ENCODE results near the gene MSI2. TPM values are rescaled to one million over a fixed set of nuclear protein-coding genes. Genes with fewer than 3 reads are reported as not detected.

The MSI2 gene
- total RNA-seq, 2 donors from 2014 or later: 112 to 119 TPM

DNA sequence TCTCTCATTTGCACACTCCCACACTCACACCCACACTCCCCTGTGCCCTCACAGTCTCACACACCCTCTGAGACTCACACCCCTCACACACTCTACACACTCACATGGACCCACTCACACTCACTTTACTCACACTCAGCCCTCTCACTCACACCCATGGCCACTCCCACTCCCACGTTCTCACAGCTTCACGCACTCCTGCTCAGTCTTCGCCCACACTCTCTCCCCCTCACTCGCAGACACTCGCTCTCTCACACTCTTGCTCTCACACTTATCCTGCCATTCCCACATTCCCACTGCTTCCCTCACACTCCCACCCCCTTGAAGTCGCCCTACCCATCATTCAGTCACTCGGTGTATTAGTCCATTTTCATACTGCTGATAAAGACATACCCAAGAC lies 440.9 kb downstream of the MSI2 start:
- ATAC-seq (replicated peaks in 1 of 2): no peak
- no peak overlapping the region for H3K27ac Mint-ChIP-seq
- DNase-seq: no peak
- H3K4me1 Mint-ChIP-seq (ENCODE audit: low read depth): peaks cover 11% of the 10 kb centered on the region
- no peaks in the 10 kb centered on the region for H3K27me3 Mint-ChIP-seq (ENCODE audit: low read depth)
- peaks cover 4 to 8% of the 10 kb centered on the region in 2 donors for H3K36me3 Mint-ChIP-seq (ENCODE audit: insufficient read depth in 2 of 2)
- H3K9me3 Mint-ChIP-seq: peaks cover 8 to 11% of the 10 kb centered on the region in 2 donors
- H3K4me3 Mint-ChIP-seq: no peak overlapping the region

- Mint-ChIP-seq H3K4me3 (no peak overlapping the region), H3K27me3 (ENCODE audit: low read depth) (no peaks in the 10 kb centered on the region), H3K36me3 (ENCODE audit: insufficient read depth in 2 of 2) (peaks cover 3 to 4% of the 10 kb centered on the region in 2 donors), H3K27ac (no peak overlapping the region), H3K4me1 (ENCODE audit: low read depth) (peaks cover 2% of the 10 kb centered on the region), H3K9me3 (peaks cover 4 to 7% of the 10 kb centered on the region in 2 donors)
- DNase-seq (peak; percentile 26 to 28), ATAC-seq (replicated peaks in 1 of 2) (peak; percentile 75 to 81)
Observed at GRCh38 chr17:57697891-57698711, 441.8 kb downstream of the MSI2 start.

GRCh38 chr17:57699751-57700219 lies 443.5 kb downstream of the MSI2 start:
- Mint-ChIP-seq H3K4me1 (ENCODE audit: low read depth) (no peaks in the 10 kb centered on the region), H3K27me3 (ENCODE audit: low read depth) (no peaks in the 10 kb centered on the region), H3K27ac (no peak overlapping the region), H3K4me3 (no peak overlapping the region), H3K9me3 (peaks cover 2% of the 10 kb centered on the region in 2 donors), H3K36me3 (ENCODE audit: insufficient read depth in 2 of 2) (peaks cover 0 to 1% of the 10 kb centered on the region in 2 donors)
- ATAC-seq (replicated peaks in 1 of 2) (no peak), DNase-seq (no peak)

GRCh38 chr17:57701124-57701523 lies 444.8 kb downstream of the MSI2 start:
- Mint-ChIP-seq H3K27ac (no peak overlapping the region), H3K9me3 (no peaks in the 10 kb centered on the region), H3K27me3 (ENCODE audit: low read depth) (no peaks in the 10 kb centered on the region), H3K4me3 (no peak overlapping the region), H3K36me3 (ENCODE audit: insufficient read depth in 2 of 2) (no peaks in the 10 kb centered on the region), H3K4me1 (ENCODE audit: low read depth) (peaks cover 6% of the 10 kb centered on the region)
- DNase-seq (no peak), ATAC-seq (replicated peaks in 1 of 2) (no peak)

GRCh38 chr17:57703273-57703672 lies 446.9 kb downstream of the MSI2 start:
- no peaks in the 10 kb centered on the region for H3K36me3 Mint-ChIP-seq (ENCODE audit: insufficient read depth in 2 of 2)
- peaks cover 9% of the 10 kb centered on the region for H3K4me1 Mint-ChIP-seq (ENCODE audit: low read depth)
- no peaks in the 10 kb centered on the region for H3K9me3 Mint-ChIP-seq
- H3K4me3 Mint-ChIP-seq: no peak overlapping the region
- ATAC-seq (replicated peaks in 1 of 2) (no peak), DNase-seq (no peak)
- H3K27ac Mint-ChIP-seq: no peak overlapping the region
- no peaks in the 10 kb centered on the region for H3K27me3 Mint-ChIP-seq (ENCODE audit: low read depth)

GRCh38 chr17:57704448-57704847 lies 448.1 kb downstream of the MSI2 start:
- no peak overlapping the region for H3K27ac Mint-ChIP-seq
- peaks cover 9% of the 10 kb centered on the region for H3K4me1 Mint-ChIP-seq (ENCODE audit: low read depth)
- ATAC-seq (replicated peaks in 1 of 2) (no peak), DNase-seq (no peak)
- H3K9me3 Mint-ChIP-seq: no peaks in the 10 kb centered on the region
- no peaks in the 10 kb centered on the region for H3K27me3 Mint-ChIP-seq (ENCODE audit: low read depth)
- H3K36me3 Mint-ChIP-seq (ENCODE audit: insufficient read depth in 2 of 2): peaks cover 0 to under 1% of the 10 kb centered on the region in 2 donors
- no peak overlapping the region for H3K4me3 Mint-ChIP-seq

- H3K4me1 Mint-ChIP-seq (ENCODE audit: low read depth): peaks cover 9% of the 10 kb centered on the region
- ATAC-seq (replicated peaks in 1 of 2): no peak
- H3K27me3 Mint-ChIP-seq (ENCODE audit: low read depth): no peaks in the 10 kb centered on the region
- H3K27ac Mint-ChIP-seq: no peak overlapping the region
- H3K9me3 Mint-ChIP-seq: peaks cover 2 to 7% of the 10 kb centered on the region in 2 donors
- no peak overlapping the region for H3K4me3 Mint-ChIP-seq
- no peak for DNase-seq
- peaks cover 5% of the 10 kb centered on the region in 2 donors for H3K36me3 Mint-ChIP-seq (ENCODE audit: insufficient read depth in 2 of 2)
Observed at GRCh38 chr17:57705921-57706695, 449.8 kb downstream of the MSI2 start.

- Mint-ChIP-seq H3K9me3 (peaks cover 4 to 7% of the 10 kb centered on the region in 2 donors), H3K36me3 (ENCODE audit: insufficient read depth in 2 of 2) (peaks cover 5% of the 10 kb centered on the region in 2 donors), H3K27me3 (ENCODE audit: low read depth) (peaks cover 6% of the 10 kb centered on the region), H3K27ac (no peak overlapping the region), H3K4me1 (ENCODE audit: low read depth) (peaks cover 9% of the 10 kb centered on the region), H3K4me3 (no peak overlapping the region)
- ATAC-seq (replicated peaks in 1 of 2) (no peak), DNase-seq (no peak)
Observed at GRCh38 chr17:57706761-57707160, 450.4 kb downstream of the MSI2 start.

DNA sequence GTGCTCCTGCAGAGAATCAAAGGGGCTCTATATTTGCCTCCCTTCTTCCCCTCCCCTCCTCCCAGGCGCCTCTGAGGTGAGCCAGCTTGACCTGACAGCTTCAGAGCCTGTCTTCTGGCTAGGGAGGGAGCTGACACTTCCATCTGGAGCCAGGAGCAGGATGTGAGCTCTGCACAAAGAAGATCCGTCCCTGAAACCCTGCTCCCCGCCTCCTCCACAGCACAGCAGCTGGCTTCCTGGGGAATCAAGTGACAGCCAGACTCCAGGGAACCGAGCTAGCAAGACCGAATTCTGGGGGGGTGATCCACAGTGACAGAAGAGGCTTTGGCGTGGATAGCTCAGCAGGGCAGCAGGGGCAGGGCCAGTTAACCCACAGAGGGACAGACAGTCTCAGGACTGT lies 451.6 kb downstream of the MSI2 start:
- Mint-ChIP-seq H3K4me3 (no peak overlapping the region), H3K9me3 (peaks cover 4 to 7% of the 10 kb centered on the region in 2 donors), H3K36me3 (ENCODE audit: insufficient read depth in 2 of 2) (peaks cover 5% of the 10 kb centered on the region in 2 donors), H3K27me3 (ENCODE audit: low read depth) (peaks cover 7% of the 10 kb centered on the region), H3K27ac (no peak overlapping the region), H3K4me1 (ENCODE audit: low read depth) (peaks cover 9% of the 10 kb centered on the region)
- no peak for ATAC-seq (replicated peaks in 1 of 2)
- no peak for DNase-seq

GRCh38 chr17:57708410-57708809 lies 452.1 kb downstream of the MSI2 start:
- no peak overlapping the region for H3K4me3 Mint-ChIP-seq
- H3K9me3 Mint-ChIP-seq: peaks cover 4 to 7% of the 10 kb centered on the region in 2 donors
- H3K27ac Mint-ChIP-seq: no peak overlapping the region
- DNase-seq (no peak), ATAC-seq (replicated peaks in 1 of 2) (no peak)
- H3K27me3 Mint-ChIP-seq (ENCODE audit: low read depth): peaks cover 11% of the 10 kb centered on the region
- peaks cover 5% of the 10 kb centered on the region in 2 donors for H3K36me3 Mint-ChIP-seq (ENCODE audit: insufficient read depth in 2 of 2)
- peaks cover 9% of the 10 kb centered on the region for H3K4me1 Mint-ChIP-seq (ENCODE audit: low read depth)

GRCh38 chr17:57713140-57713539 lies 456.8 kb downstream of the MSI2 start:
- ATAC-seq (replicated peaks in 1 of 2) (no peak), DNase-seq (no peak)
- Mint-ChIP-seq H3K27ac (no peak overlapping the region), H3K9me3 (peaks cover 4 to 7% of the 10 kb centered on the region in 2 donors), H3K4me1 (ENCODE audit: low read depth) (no peaks in the 10 kb centered on the region), H3K27me3 (ENCODE audit: low read depth) (peaks cover 36% of the 10 kb centered on the region), H3K36me3 (ENCODE audit: insufficient read depth in 2 of 2) (peaks cover 5% of the 10 kb centered on the region in 2 donors), H3K4me3 (no peak overlapping the region)

DNA sequence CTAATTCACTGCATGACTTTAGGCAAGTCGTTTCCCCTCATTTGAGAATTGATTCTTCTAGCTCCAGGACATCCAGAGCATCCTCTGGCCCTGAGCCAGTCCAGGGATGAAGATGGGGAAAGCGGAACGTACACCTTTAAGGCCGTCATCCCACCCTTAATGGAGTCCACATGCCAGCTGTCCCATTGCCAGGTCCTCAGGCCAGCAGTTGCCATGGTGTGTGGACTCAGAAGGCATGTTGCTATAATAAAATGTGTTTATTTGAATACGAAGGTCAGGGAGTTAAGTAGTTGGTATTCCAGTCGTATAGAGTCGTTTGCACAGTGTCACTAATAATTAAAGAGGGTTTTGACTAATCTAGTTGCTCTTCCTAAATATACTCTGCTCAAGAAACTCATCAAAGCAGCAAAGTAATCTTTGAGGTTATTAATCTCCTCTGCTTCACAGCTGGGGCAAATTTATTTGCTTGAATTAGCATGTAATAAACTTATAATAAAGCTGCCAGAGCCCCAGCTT lies 458.4 kb downstream of the MSI2 start:
- no peaks in the 10 kb centered on the region for H3K4me1 Mint-ChIP-seq (ENCODE audit: low read depth)
- ATAC-seq (replicated peaks in 1 of 2) (no peak), DNase-seq (no peak)
- H3K27me3 Mint-ChIP-seq (ENCODE audit: low read depth): peaks cover 36% of the 10 kb centered on the region
- peaks cover 4 to 5% of the 10 kb centered on the region in 2 donors for H3K9me3 Mint-ChIP-seq
- no peak overlapping the region for H3K4me3 Mint-ChIP-seq
- H3K27ac Mint-ChIP-seq: no peak overlapping the region
- peaks cover 2 to 3% of the 10 kb centered on the region in 2 donors for H3K36me3 Mint-ChIP-seq (ENCODE audit: insufficient read depth in 2 of 2)

- Mint-ChIP-seq H3K27me3 (ENCODE audit: low read depth) (peaks cover 36% of the 10 kb centered on the region), H3K4me1 (ENCODE audit: low read depth) (no peaks in the 10 kb centered on the region), H3K36me3 (ENCODE audit: insufficient read depth in 2 of 2) (no peaks in the 10 kb centered on the region), H3K4me3 (no peak overlapping the region), H3K9me3 (peaks cover 0 to 2% of the 10 kb centered on the region in 2 donors), H3K27ac (no peak overlapping the region)
- no peak for DNase-seq
- ATAC-seq (replicated peaks in 1 of 2): no peak
Observed at GRCh38 chr17:57715981-57716380, 459.7 kb downstream of the MSI2 start.
